ENCODE measurements around the gene LRRC8B. TPM values are rescaled to one million over a fixed set of nuclear protein-coding genes. Genes with fewer than 3 reads are reported as not detected.

LRRC8B gene
- polyA plus RNA-seq, 1 donor (not counting 4 experiments of a cell fraction or from before 2014, with no cell fraction given), result 1.5 TPM

DNA sequence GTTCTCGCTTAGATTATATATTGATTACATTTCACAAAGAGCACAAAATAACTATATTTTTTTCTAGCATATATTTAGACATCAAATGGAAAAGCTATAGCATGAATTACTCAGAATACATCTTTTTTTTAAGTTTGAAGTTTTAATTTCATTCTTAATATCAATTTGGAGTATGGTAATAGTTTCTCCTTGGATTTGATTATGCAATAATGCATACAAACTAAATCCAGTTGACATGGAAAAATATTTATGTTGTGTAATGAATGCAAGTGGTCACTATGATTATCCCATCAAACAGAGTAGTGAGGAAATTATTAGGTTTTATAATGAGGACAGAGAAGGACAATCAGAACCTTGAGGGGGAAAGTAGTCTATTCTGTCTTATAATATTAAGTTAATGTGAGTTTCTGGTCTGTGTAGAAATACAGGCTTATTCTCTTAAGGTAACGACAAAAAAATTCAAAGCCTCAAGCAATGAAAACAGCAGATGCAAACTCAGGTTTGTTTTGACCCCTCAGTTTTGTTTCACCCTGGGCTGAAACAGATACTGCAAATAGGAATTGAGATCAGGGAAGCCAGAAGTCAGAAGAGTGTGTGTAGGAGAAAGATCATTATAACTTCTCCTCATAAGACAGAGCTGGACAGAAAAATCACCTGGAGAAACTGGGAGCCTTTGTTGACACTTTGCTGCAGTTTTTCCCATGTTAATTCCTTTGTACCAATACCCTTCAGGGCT lies 23.7 kb downstream of the LRRC8B start:
- peaks cover 35% of the 10 kb centered on the region for H3K4me1 ChIP-seq (ENCODE audit: control insufficient read depth, extremely low read depth, insufficient read depth, low read length)
- TF ChIP-seq, protein P1, sequence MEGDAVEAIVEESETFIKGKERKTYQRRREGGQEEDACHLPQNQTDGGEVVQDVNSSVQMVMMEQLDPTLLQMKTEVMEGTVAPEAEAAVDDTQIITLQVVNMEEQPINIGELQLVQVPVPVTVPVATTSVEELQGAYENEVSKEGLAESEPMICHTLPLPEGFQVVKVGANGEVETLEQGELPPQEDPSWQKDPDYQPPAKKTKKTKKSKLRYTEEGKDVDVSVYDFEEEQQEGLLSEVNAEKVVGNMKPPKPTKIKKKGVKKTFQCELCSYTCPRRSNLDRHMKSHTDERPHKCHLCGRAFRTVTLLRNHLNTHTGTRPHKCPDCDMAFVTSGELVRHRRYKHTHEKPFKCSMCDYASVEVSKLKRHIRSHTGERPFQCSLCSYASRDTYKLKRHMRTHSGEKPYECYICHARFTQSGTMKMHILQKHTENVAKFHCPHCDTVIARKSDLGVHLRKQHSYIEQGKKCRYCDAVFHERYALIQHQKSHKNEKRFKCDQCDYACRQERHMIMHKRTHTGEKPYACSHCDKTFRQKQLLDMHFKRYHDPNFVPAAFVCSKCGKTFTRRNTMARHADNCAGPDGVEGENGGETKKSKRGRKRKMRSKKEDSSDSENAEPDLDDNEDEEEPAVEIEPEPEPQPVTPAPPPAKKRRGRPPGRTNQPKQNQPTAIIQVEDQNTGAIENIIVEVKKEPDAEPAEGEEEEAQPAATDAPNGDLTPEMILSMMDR (optimal IDR thresholded peaks at IDR 0.05 in 1 of 3, IDR thresholded peaks at IDR 0.05 in 1 of 3, conservative IDR thresholded peaks at IDR 0.05 in 1 of 3; ENCODE audit: extremely low read depth in 1 of 3, insufficient read depth in 2 of 3, low read length in 3 of 3), result no peak
- TF ChIP-seq EZH2 (IDR thresholded peaks at IDR 0.05; ENCODE audit: low read length), result no peak
- dilution Hi-C loops (cut with MboI; ENCODE audit: extremely low pct_ligation_motif_present, low sequenced_read_pairs), result no loop called here
- H3K4me2 ChIP-seq (ENCODE audit: control insufficient read depth, extremely low read depth, insufficient read depth, low read depth, low read length), result peak overlapping the region; percentile 11
- no peak overlapping the region for H3K4me3 ChIP-seq (ENCODE audit: control insufficient read depth in 2 of 3, extremely low read depth in 1 of 3, insufficient read depth in 2 of 3, low read depth in 1 of 3, low read length in 3 of 3)
- no peak for DNase-seq (ENCODE audit: low read depth, low spot score)
- no peak overlapping the region for H2AFZ ChIP-seq (ENCODE audit: control insufficient read depth, low read length)
- H3K27ac ChIP-seq (ENCODE audit: control insufficient read depth, insufficient read depth, low read length), result peak overlapping the region; percentile 30
- no peaks in the 10 kb centered on the region for H3K36me3 ChIP-seq (ENCODE audit: control insufficient read depth in 2 of 2, extremely low read depth in 1 of 2, insufficient read depth in 2 of 2, low read length in 2 of 2)
- no peaks in the 10 kb centered on the region for H3K27me3 ChIP-seq (ENCODE audit: control insufficient read depth, extremely low read depth, insufficient read depth, low read length)
- no peaks in the 10 kb centered on the region for H3K9me3 ChIP-seq (ENCODE audit: control insufficient read depth, low read depth, low read length)
- H4K20me1 ChIP-seq (ENCODE audit: control insufficient read depth, extremely low read depth, insufficient read depth, low read length), result no peaks in the 10 kb centered on the region
- H3K9ac ChIP-seq (ENCODE audit: control insufficient read depth, extremely low read depth, insufficient read depth, low read length), result no peak overlapping the region
- no peak for FAIRE-seq
- no peaks in the 10 kb centered on the region for H3K79me2 ChIP-seq (ENCODE audit: control insufficient read depth, insufficient read depth, low read length)
- H3K9me1 ChIP-seq (ENCODE audit: control insufficient read depth, extremely low read depth, insufficient read depth, low read length), result no peaks in the 10 kb centered on the region

DNA sequence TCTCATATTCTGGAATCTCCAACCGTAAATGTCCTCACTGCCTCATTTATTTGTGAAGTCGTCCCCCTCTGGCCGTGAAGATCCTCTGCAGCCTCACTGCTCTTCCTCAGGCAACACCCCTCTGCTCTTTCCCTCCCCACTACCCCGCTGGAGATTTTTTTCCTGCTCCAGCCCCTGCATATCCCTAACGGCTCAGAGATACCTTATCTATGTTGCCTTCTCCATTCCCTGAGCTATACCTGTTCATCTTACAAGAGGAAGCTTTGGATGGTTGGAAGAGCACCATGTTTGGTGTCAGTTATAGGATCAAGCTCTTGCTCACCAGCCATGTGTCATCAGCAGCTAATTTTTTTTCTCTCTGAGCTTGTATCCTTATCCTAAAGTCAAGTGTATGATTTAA lies 26.4 kb downstream of the LRRC8B start:
- DNase-seq (ENCODE audit: low read depth, low spot score) (no peak), FAIRE-seq (no peak)
- no peaks in the 10 kb centered on the region for H3K79me2 ChIP-seq (ENCODE audit: control insufficient read depth, insufficient read depth, low read length)
- H3K9me1 ChIP-seq (ENCODE audit: control insufficient read depth, extremely low read depth, insufficient read depth, low read length), result no peaks in the 10 kb centered on the region
- H3K27ac ChIP-seq (ENCODE audit: control insufficient read depth, insufficient read depth, low read length), result no peak overlapping the region
- H3K27me3 ChIP-seq (ENCODE audit: control insufficient read depth, extremely low read depth, insufficient read depth, low read length), result no peaks in the 10 kb centered on the region
- dilution Hi-C loops (cut with MboI; ENCODE audit: extremely low pct_ligation_motif_present, low sequenced_read_pairs), result no loop called here
- H3K9ac ChIP-seq (ENCODE audit: control insufficient read depth, extremely low read depth, insufficient read depth, low read length), result no peak overlapping the region
- H3K4me1 ChIP-seq (ENCODE audit: control insufficient read depth, extremely low read depth, insufficient read depth, low read length), result peaks cover 28% of the 10 kb centered on the region
- H3K36me3 ChIP-seq (ENCODE audit: control insufficient read depth in 2 of 2, extremely low read depth in 1 of 2, insufficient read depth in 2 of 2, low read length in 2 of 2), result no peaks in the 10 kb centered on the region
- H3K9me3 ChIP-seq (ENCODE audit: control insufficient read depth, low read depth, low read length), result no peaks in the 10 kb centered on the region
- no peak overlapping the region for H2AFZ ChIP-seq (ENCODE audit: control insufficient read depth, low read length)
- no peak for TF ChIP-seq EZH2 (IDR thresholded peaks at IDR 0.05; ENCODE audit: low read length)
- TF ChIP-seq, protein P1 (optimal IDR thresholded peaks at IDR 0.05 in 1 of 3, IDR thresholded peaks at IDR 0.05 in 1 of 3, conservative IDR thresholded peaks at IDR 0.05 in 1 of 3; ENCODE audit: extremely low read depth in 1 of 3, insufficient read depth in 2 of 3, low read length in 3 of 3), result no peak
- no peak overlapping the region for H3K4me2 ChIP-seq (ENCODE audit: control insufficient read depth, extremely low read depth, insufficient read depth, low read depth, low read length)
- no peak overlapping the region for H3K4me3 ChIP-seq (ENCODE audit: control insufficient read depth in 2 of 3, extremely low read depth in 1 of 3, insufficient read depth in 2 of 3, low read depth in 1 of 3, low read length in 3 of 3)
- H4K20me1 ChIP-seq (ENCODE audit: control insufficient read depth, extremely low read depth, insufficient read depth, low read length), result no peaks in the 10 kb centered on the region
